ENCODE measurements around the gene KRTAP10-11.

GRCh38 chr21:44682580-44683151 lies 36.5 kb downstream of the KRTAP10-11 start:
- TF ChIP-seq CTCF (IDR thresholded peaks at IDR 0.05) (no peak), POLR2A (IDR thresholded peaks at IDR 0.05) (no peak)
